ENCODE results near the gene CFAP43. TPM values are rescaled to one million over a fixed set of nuclear protein-coding genes. Genes with fewer than 3 reads are reported as not detected.

The CFAP43 gene
- total and polyA plus RNA-seq, 9 of the 15 experiments (the other 6 are each of a cell fraction or from before 2014, with no cell fraction given), result 0.07 to 0.86 (median 0.11) TPM; not detected in 1

GRCh38 chr10:104090611-104091010 is 141.6 kb downstream of the CFAP43 start (continued):
- TF ChIP-seq CTCFL (IDR thresholded peaks at IDR 0.05; ENCODE audit: borderline replicate concordance, insufficient read depth, low read depth, low read length, poor library complexity, severe bottlenecking) (no peak), ZNF589 (CRISPR knock-in tag; IDR thresholded peaks at IDR 0.05; ENCODE audit: low read depth) (no peak), HMGXB4 (CRISPR knock-in tag; IDR thresholded peaks at IDR 0.05) (no peak), ZNF408 (CRISPR knock-in tag; IDR thresholded peaks at IDR 0.05; ENCODE audit: low read depth) (no peak), ETV5 (CRISPR knock-in tag; IDR thresholded peaks at IDR 0.05; ENCODE audit: low read depth) (no peak), DEAF1 (CRISPR knock-in tag; IDR thresholded peaks at IDR 0.05) (no peak), RBBP5 (IDR thresholded peaks at IDR 0.05; ENCODE audit: borderline replicate concordance, insufficient read depth, low read length, poor library complexity, severe bottlenecking) (no peak)
